Prostate gland (tissue), 2 donors: ENCODE data around the gene MYBPHL.

Experiments
- POLR2A ChIP-seq: fragments of 450-650 bp; IDR thresholded peaks from one replicate; pipeline ENCODE4 v1.6.1; 2016; ENCODE audit warnings: antibody characterized with exemption, mild to moderate bottlenecking
- POLR2AphosphoS5 ChIP-seq: sonication (generic); formaldehyde crosslinking; IDR thresholded peaks from one replicate; pipeline ENCODE4 v1.6.1; 2017; ENCODE audit warnings: antibody characterized with exemption
- TF ChIP-seq, protein P1 (sequence below), 4 experiments: fragments of 200-600 bp in 2 of 4; fragments of 450-650 bp in 2 of 4; sonication (generic) in 2 of 4; IDR thresholded peaks; 1 replicate in 3 of 4; 2 replicates in 1 of 4; pipeline ENCODE4 v1.5.1; 2016 to 2019; ENCODE audit warnings: antibody characterized with exemption in 4 of 4, mild to moderate bottlenecking in 2 of 4, moderate library complexity in 2 of 4

- TF ChIP-seq, protein P1, sequence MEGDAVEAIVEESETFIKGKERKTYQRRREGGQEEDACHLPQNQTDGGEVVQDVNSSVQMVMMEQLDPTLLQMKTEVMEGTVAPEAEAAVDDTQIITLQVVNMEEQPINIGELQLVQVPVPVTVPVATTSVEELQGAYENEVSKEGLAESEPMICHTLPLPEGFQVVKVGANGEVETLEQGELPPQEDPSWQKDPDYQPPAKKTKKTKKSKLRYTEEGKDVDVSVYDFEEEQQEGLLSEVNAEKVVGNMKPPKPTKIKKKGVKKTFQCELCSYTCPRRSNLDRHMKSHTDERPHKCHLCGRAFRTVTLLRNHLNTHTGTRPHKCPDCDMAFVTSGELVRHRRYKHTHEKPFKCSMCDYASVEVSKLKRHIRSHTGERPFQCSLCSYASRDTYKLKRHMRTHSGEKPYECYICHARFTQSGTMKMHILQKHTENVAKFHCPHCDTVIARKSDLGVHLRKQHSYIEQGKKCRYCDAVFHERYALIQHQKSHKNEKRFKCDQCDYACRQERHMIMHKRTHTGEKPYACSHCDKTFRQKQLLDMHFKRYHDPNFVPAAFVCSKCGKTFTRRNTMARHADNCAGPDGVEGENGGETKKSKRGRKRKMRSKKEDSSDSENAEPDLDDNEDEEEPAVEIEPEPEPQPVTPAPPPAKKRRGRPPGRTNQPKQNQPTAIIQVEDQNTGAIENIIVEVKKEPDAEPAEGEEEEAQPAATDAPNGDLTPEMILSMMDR (IDR thresholded peaks at IDR 0.05) = no peak
- no peak for TF ChIP-seq POLR2A
- TF ChIP-seq POLR2AphosphoS5 = no peak
Measured at GRCh38 chr1:109282497-109282951, 24.3 kb downstream of the MYBPHL start.
